B cell (primary cell): ENCODE results near the gene TRIP11.

Experiments used
- CTCF ChIP-seq: fragments of 200-600 bp; IDR thresholded peaks from one replicate; pipeline ENCODE4 v1.8.0; 2022; ENCODE audit warnings: antibody characterized with exemption, mild to moderate bottlenecking
- EZH2 ChIP-seq: IDR thresholded peaks from 2 replicates; pipeline ENCODE4 v1.6.1; 2012; ENCODE audit warnings: borderline replicate concordance, low read depth, mild to moderate bottlenecking, moderate library complexity, low read length; ENCODE audit not compliant: insufficient read depth, poor library complexity, severe bottlenecking

GRCh38 chr14:92014040-92014439, 25.8 kb downstream of the TRIP11 start:
- no peak for TF ChIP-seq CTCF
- TF ChIP-seq EZH2: no peak
